Testis (tissue), 2 donors: Measurements from ENCODE around the gene KIAA1671.

Source experiments
- CTCF ChIP-seq, 3 experiments: fragments of 450-650 bp in 2 of 3; fragments of 200-600 bp in 1 of 3; sonication (generic) in 1 of 3; IDR thresholded peaks; one replicate each; pipeline ENCODE4 v1.5.1; 2016 to 2019; ENCODE audit warnings: antibody characterized with exemption in 3 of 3, mild to moderate bottlenecking in 2 of 3, moderate library complexity in 1 of 3
- POLR2A ChIP-seq: fragments of 450-650 bp; IDR thresholded peaks from one replicate; pipeline ENCODE4 v1.6.1; 2017; ENCODE audit warnings: antibody characterized with exemption, mild to moderate bottlenecking, moderate library complexity

GRCh38 chr22:25146307-25146706 is 193.8 kb downstream of the KIAA1671 start:
- TF ChIP-seq CTCF (IDR thresholded peaks at IDR 0.05) (no peak), POLR2A (no peak)
